Measurements from ENCODE around the gene PTPRB. TPM values are rescaled to one million over a fixed set of nuclear protein-coding genes. Genes with fewer than 3 reads are reported as not detected.
A peak's percentile ranks its signal among the peaks of the same experiment; 100 is the strongest.

The PTPRB gene
- total RNA-seq, 1 experiment from 2014 or later: 1.9 TPM

DNA sequence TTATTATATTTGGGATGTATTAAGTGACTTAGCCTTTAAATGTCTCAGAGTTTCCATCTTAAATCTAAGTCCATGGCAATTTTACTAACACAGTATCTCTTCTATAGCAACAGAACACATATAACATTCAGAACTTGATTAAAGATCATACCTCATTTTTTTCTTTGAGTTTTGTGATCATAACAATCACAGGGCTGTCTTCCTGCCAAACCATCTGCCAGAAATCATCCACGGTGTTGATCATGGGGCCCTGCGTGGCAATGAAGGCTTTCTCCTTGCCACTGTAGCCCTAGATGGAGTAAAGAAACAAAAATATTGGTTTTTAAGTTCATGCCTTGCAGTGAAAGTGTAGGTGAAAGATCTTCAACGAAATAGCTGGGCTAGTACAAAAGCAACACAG, 46.7 kb upstream of the PTPRB start:
- CTCF ChIA-PET: no interaction called here
- POLR2A ChIA-PET (ENCODE audit: unreplicated experiment): no interaction called here

GRCh38 chr12:70671698-70672097, 34.5 kb upstream of the PTPRB start:
- Histone ChIP-seq H3K27me3 (ENCODE audit: insufficient read depth, low read depth) (no peaks in the 10 kb centered on the region), H3K27ac (no peak overlapping the region), H3K9me2 (ENCODE audit: insufficient read depth) (no peaks in the 10 kb centered on the region; the same call in 1 of the 2 replicates), H2AFZ (no peak overlapping the region), H3F3A (ENCODE audit: insufficient read depth, low read depth) (no peaks in the 10 kb centered on the region), H3K36me3 (ENCODE audit: low read depth) (no peaks in the 10 kb centered on the region), H3K4me2 (no peak overlapping the region), H3K9me3 (ENCODE audit: insufficient read depth, low read depth) (no peaks in the 10 kb centered on the region), H4K20me1 (ENCODE audit: insufficient read depth) (no peaks in the 10 kb centered on the region), H3K4me1 (replicated peaks; ENCODE audit: insufficient read depth) (no peaks in the 10 kb centered on the region), H3K79me2 (ENCODE audit: low read depth) (no peaks in the 10 kb centered on the region), H3K4me3 (no peak overlapping the region)
- TF ChIP-seq, protein P1, sequence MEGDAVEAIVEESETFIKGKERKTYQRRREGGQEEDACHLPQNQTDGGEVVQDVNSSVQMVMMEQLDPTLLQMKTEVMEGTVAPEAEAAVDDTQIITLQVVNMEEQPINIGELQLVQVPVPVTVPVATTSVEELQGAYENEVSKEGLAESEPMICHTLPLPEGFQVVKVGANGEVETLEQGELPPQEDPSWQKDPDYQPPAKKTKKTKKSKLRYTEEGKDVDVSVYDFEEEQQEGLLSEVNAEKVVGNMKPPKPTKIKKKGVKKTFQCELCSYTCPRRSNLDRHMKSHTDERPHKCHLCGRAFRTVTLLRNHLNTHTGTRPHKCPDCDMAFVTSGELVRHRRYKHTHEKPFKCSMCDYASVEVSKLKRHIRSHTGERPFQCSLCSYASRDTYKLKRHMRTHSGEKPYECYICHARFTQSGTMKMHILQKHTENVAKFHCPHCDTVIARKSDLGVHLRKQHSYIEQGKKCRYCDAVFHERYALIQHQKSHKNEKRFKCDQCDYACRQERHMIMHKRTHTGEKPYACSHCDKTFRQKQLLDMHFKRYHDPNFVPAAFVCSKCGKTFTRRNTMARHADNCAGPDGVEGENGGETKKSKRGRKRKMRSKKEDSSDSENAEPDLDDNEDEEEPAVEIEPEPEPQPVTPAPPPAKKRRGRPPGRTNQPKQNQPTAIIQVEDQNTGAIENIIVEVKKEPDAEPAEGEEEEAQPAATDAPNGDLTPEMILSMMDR (conservative IDR thresholded peaks at IDR 0.05): no peak
- TF ChIP-seq EZH2 (IDR thresholded peaks at IDR 0.05; ENCODE audit: low read depth): no peak
- no TSS peak for BruUV-seq (replicated peaks)
- intact Hi-C loops (cut with micrococcal nuclease; ENCODE audit: unreplicated experiment): no loop called here
- DNase-seq: no peak
- ChIA-PET POLR2A (ENCODE audit: unreplicated experiment) (no interaction called here), CTCF (no interaction called here)

More for the DNA sequence above, 46.7 kb upstream of the PTPRB start:
- H4K20me1 ChIP-seq (ENCODE audit: insufficient read depth): no peaks in the 10 kb centered on the region
- intact Hi-C loops (cut with micrococcal nuclease; ENCODE audit: unreplicated experiment): no loop called here
- H3K4me1 ChIP-seq (replicated peaks; ENCODE audit: insufficient read depth): no peaks in the 10 kb centered on the region
- H3K36me3 ChIP-seq (ENCODE audit: low read depth): no peaks in the 10 kb centered on the region
- H3K9me3 ChIP-seq (ENCODE audit: insufficient read depth, low read depth): no peaks in the 10 kb centered on the region
- H3F3A ChIP-seq (ENCODE audit: insufficient read depth, low read depth): no peaks in the 10 kb centered on the region
- DNase-seq: no peak
- peak overlapping the region; percentile 57; the same call in 1 of the 2 replicates for H2AFZ ChIP-seq
- TF ChIP-seq, protein P1 (conservative IDR thresholded peaks at IDR 0.05): no peak
- no peak for TF ChIP-seq EZH2 (IDR thresholded peaks at IDR 0.05; ENCODE audit: low read depth)
- no peak overlapping the region for H3K27ac ChIP-seq
- no peaks in the 10 kb centered on the region for H3K27me3 ChIP-seq (ENCODE audit: insufficient read depth, low read depth)
- BruUV-seq (replicated peaks): no TSS peak
- H3K79me2 ChIP-seq (ENCODE audit: low read depth): no peaks in the 10 kb centered on the region
- H3K4me2 ChIP-seq: no peak overlapping the region
- H3K9me2 ChIP-seq (ENCODE audit: insufficient read depth): no peaks in the 10 kb centered on the region
- no peak overlapping the region for H3K4me3 ChIP-seq

DNA sequence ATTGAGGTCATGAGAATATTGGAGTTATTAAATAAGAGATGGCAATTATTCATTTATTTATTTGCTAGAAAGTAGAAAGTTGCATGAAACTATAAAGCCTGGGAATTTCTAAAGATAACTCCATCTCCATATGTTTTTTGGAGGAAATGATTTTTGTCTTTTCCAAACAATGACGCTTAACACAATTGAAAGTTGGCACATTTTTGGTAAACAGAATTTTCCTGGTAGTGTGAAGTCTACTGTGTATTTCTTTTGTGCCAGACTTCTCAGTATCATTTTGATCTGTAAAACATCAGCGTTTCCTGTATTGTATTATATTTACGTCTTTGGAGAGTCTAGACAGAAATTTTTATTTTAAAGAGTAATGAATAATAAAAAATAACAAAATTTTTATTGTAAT, 33.7 kb upstream of the PTPRB start:
- Histone ChIP-seq H3K4me1 (replicated peaks; ENCODE audit: insufficient read depth) (no peaks in the 10 kb centered on the region), H3K9me2 (ENCODE audit: insufficient read depth) (no peaks in the 10 kb centered on the region), H3K27me3 (ENCODE audit: insufficient read depth, low read depth) (no peaks in the 10 kb centered on the region), H3K9me3 (ENCODE audit: insufficient read depth, low read depth) (no peaks in the 10 kb centered on the region), H3K27ac (no peak overlapping the region), H3K79me2 (ENCODE audit: low read depth) (no peaks in the 10 kb centered on the region), H3K4me3 (no peak overlapping the region), H4K20me1 (ENCODE audit: insufficient read depth) (no peaks in the 10 kb centered on the region), H2AFZ (no peak overlapping the region), H3K4me2 (no peak overlapping the region), H3F3A (ENCODE audit: insufficient read depth, low read depth) (no peaks in the 10 kb centered on the region), H3K36me3 (ENCODE audit: low read depth) (no peaks in the 10 kb centered on the region)
- BruUV-seq (replicated peaks): no TSS peak
- TF ChIP-seq, protein P1 (conservative IDR thresholded peaks at IDR 0.05): no peak
- TF ChIP-seq EZH2 (IDR thresholded peaks at IDR 0.05; ENCODE audit: low read depth): no peak
- ChIA-PET POLR2A (ENCODE audit: unreplicated experiment) (no interaction called here), CTCF (no interaction called here)
- no peak for DNase-seq
- intact Hi-C loops (cut with micrococcal nuclease; ENCODE audit: unreplicated experiment): no loop called here

Measured in PC-9 (cell line).